Measurements from ENCODE around the gene MTF2.

DNA sequence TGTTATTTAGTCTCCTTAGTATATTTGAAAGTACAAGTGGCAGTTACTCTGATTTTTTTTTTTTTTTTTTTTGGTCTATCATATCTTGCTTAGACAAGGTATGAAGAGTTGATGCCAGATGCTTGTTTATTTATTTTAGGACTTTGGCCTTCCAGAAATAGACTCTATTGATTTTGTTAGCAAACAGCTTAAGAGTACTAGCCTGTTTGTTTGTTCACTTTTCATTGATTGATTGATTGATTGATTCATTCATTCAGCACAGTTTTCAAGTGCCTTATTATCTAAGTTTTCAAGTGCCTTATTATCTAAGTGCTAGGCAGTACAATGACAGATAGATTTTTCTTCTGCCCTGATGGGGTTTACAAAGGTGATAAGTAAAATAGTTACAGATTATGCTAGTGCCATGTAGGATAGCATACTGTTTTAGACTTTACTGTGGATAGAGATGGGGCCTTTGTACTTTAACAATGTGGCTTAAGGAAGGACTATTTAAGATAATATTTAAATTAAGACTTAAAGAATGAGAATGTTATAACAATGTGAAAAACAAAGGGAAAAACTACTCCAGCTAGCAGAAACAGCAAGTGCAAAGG, 50.5 kb downstream of the MTF2 start:
- TF ChIP-seq, protein P1, sequence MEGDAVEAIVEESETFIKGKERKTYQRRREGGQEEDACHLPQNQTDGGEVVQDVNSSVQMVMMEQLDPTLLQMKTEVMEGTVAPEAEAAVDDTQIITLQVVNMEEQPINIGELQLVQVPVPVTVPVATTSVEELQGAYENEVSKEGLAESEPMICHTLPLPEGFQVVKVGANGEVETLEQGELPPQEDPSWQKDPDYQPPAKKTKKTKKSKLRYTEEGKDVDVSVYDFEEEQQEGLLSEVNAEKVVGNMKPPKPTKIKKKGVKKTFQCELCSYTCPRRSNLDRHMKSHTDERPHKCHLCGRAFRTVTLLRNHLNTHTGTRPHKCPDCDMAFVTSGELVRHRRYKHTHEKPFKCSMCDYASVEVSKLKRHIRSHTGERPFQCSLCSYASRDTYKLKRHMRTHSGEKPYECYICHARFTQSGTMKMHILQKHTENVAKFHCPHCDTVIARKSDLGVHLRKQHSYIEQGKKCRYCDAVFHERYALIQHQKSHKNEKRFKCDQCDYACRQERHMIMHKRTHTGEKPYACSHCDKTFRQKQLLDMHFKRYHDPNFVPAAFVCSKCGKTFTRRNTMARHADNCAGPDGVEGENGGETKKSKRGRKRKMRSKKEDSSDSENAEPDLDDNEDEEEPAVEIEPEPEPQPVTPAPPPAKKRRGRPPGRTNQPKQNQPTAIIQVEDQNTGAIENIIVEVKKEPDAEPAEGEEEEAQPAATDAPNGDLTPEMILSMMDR (IDR thresholded peaks at IDR 0.05; ENCODE audit: low read depth, low read length), result no peak
- TF ChIP-seq EZH2phosphoT487 (IDR thresholded peaks at IDR 0.05; ENCODE audit: low read depth), result no peak

Measured in OCI-LY3 (cell line).